NCI-H1436 (cell line): ENCODE results near the gene CMA1.
"Not testable (repeated sequence)": the region's sequence is repeated elsewhere in the genome, so short reads cannot be mapped to it uniquely, and the experiment has no call there.

Experiments
- DNase-seq: peaks from one replicate; lab custom pipeline; 2025; lab: John Stamatoyannopoulos, UW

Gene CMA1

GRCh38 chr14:24508155-24508840 is at the start of gene CMA1:
Gene CMA1 (minus strand): TSS chr14:24508265. CDS start chr14:24508235, 30 bp downstream.
- DNase-seq: no peak

- no peak for DNase-seq
These were observed 48.7 kb upstream of the CMA1 start for GRCh38 chr14:24556756-24557155.

DNA sequence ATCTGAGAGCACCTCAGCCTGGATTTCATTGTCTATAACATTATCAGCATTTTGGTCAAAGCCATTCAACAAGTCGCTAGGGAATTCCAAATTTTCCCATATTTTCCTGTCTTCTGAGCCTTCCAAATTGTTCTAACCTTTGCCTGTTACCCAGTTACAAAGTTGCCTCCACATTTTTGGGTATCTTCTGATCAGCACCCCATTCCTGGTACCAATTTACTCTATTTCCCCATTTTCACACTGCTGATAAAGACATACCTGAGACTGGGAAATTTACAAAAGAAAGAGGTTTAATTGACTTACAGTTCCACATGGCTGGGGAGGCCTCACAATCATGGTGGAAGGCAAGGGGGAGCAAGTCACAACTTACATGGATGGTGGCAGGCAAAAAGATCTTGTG is 41.0 kb upstream of the CMA1 start:
- not testable (repeated sequence) for DNase-seq

GRCh38 chr14:24542346-24542936 is 34.4 kb upstream of the CMA1 start:
- DNase-seq: no peak

- DNase-seq: no peak
These were observed 27.7 kb upstream of the CMA1 start for GRCh38 chr14:24535737-24536136.

- DNase-seq: no peak
These were observed 26.2 kb upstream of the CMA1 start for GRCh38 chr14:24534286-24534685.

DNA sequence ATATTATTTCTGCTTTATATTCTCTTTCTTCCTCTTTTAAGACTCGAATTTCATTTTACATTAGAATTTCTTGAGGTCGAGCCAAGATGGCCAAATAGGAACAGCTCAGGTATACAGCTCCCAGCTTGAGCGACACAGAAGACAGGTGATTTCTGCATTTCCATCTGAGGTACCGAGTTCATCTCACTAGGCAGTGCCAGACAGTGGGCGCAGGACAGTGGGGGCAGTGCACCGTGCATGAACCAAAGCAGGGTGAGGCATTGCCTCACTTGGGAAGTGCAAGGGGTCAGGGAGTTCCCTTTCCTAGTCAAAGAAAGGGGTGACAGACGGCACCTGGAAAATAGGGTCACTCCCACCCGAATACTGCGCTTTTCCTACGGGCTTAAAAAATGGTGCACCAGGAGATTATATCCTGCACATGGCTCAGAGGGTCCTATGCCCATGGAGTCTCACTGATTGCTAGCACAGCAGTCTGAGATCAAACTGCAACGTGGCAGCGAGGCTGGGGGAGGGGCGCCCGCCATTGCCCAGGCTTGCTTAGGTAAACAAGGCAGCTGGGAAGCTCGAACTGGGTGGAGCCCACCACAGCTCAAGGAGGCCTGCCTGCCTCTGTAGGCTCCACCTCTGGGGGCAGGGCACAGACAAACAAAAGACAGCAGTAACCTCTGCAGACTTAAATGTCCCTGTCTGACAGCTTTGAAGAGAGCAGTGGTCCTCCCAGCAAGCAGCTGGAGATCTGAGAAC is 18.0 kb upstream of the CMA1 start:
- DNase-seq: not testable (repeated sequence)

DNA sequence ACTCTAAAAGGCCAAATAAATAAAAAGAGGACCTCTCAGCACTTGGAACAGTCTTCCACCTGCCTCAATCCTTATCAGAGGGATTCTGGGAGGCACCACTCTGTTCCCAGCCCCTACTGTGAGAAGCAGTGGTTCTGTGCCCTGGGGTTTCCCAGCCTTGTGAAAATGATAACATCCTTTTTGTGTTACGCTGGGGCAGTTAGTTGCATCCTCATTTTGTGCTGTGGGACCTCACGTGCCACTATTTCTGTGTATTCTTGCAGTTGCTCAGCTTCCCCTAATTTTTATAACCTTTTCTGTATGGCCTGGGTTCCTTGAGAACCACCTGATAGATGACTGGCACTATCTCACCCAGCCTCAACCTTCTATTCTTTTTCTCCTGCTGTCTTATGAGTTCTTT is 10.8 kb upstream of the CMA1 start:
- no peak for DNase-seq

GRCh38 chr14:24514209-24514608 is 6.1 kb upstream of the CMA1 start:
- DNase-seq: no peak

- no peak for DNase-seq
These were observed 4.9 kb upstream of the CMA1 start for GRCh38 chr14:24513009-24513408.

DNA sequence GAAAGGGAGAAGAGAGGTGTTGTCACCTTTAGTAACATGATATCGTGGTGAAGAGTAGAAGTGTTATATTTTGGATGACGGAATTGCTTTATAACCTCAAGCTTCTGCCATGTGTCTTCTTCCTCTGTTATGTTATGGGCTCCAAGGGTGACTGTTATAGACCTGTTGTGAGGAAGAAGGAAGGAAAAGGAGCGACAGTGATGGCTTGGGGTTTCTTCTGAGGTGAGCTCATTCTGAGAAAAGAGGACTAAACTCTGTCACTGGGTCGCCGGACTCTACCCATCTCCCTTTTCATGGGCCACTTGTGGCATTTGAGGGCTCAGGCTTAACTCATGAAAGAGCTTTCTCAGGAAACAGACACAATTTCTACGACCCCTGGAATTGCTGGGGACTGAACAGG is 1.6 kb downstream of the CMA1 start:
- DNase-seq: no peak

GRCh38 chr14:24504425-24504950 is 3.6 kb downstream of the CMA1 start:
- no peak for DNase-seq

DNA sequence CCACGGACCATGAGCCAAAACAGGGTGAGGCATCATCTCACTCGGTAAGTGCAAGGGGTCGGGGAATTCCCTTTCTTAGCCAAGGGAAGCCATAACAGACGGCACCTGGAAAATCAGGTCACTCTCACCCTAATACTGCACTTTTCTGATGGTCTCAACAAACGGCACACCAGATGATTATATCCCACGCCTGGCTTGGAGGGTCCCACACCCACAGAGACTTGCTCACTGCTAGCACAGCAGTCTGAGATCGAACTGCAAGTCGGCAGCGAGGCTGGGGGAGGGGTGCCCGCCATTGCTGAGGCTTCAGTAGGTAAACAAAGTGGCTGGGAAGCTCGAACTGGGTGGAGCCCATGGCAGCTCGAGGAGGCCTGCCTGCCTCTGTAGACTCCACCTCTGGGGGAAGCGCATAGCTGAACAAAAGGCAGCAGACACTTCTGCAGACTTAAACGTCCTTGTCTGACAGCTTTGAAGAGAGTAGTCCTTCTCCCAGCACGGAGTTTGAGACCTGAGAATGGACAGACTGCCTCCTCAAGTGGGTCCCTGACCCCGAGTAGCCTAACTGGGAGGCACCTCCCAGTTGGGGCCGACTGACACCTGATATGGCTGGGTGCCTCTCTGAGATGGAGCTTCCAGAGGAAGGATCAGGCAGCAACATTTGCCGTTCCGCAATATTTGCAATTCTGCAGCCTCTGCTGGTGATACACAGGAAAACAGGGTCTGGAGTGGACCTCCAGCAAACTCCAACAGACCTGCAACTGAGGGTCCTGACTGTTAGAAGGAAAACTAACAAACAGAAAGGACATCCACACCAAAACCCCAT is 16.3 kb downstream of the CMA1 start:
- DNase-seq: not testable (repeated sequence)

DNA sequence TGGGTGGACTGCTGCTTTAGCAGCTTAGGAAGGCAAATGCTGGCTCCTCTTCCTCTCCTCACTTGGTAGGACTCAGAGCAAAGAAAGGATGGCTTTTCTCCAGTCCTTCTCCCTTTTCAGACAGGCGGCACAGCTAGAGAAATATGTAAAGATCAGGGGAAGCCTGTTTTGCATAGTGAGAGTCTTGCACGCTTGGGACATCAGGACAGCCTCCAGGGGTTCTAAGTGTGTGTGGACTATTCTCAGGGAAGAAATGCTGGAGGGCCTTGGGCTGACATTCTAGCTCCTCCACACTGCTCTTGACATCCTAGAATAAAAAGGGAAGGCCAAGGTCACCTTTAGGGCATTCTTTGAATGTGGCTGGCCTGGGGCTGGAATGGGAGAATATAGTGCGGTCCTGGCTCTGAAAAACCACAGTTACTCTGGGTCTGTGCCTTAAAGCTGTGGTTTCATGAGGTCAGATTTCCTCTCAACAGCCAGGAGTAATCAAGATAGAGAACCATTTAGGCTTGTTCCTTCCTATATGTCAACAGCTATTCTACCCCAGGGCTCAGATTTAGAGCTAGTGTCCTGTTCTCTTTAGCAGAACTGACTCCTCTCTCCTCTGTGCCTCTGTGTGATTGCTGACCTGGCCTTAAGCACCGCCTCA is 24.3 kb downstream of the CMA1 start:
- no peak for DNase-seq

DNA sequence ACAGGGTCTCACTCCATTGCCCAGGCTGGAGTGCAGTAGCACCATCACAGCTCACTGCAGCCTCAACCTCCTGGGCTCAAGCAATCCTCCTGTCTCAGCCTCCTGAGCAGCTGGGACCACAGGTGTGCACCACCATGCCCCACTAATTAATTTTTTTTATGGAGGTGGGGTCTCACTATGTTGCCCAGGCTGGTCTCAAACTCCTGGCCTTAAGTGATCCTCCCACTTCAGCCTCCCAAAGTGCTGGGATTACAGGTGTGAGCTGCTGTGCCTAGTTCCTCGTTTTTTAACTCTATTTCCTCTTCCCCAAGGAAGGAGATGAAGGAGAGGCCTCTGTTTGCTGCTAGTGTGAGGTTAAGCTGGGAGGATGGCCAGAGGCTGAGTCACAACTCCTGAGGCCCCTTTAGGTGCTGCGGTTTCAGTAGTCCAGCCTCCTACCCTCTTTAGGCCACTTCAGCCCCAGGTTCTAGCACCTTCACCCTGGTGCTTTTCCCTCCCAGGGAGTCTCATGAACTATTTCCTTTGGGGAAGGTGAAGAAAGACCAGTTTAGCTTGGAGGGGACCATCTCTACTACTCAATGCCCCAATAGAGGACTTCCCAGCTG is 25.3 kb downstream of the CMA1 start:
- not testable (repeated sequence) for DNase-seq

DNA sequence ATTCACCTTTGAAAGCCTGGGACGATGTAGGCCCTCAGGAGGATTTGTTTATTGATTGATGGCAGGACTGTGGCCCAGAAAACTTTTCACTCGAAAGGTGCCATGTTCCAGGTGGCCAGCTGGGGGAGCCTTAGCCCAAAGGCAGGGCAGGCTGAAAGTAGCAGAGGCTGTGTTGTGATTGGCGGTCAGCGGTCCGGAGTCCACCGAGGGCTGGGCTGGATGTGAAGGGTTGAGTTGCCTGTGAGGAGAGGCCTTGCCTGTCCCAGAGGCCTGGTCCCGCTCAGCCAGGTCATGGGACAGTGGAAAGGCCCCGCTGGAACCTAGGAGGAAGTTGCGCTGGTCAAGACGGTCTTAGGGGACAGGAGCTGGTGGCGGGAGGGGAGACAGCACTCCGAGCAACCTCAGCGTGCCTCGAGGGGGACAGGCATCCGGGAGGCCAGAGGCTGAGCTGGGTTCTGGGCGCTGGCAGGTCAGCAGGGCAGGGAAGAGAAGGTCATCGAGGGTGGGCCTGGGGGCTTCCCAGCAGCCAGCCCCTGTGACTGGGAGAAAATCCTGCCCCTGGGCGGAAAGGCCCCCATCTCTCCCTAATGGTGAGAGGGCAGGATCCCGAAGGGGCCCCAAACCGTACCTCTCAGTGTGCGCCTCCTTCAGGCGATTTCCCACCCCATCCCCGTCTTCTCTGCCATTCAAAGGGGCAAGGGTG is 26.3 kb downstream of the CMA1 start:
- peak; percentile 19 for DNase-seq

GRCh38 chr14:24479999-24480398 is 28.1 kb downstream of the CMA1 start:
- DNase-seq: not testable (repeated sequence)

DNA sequence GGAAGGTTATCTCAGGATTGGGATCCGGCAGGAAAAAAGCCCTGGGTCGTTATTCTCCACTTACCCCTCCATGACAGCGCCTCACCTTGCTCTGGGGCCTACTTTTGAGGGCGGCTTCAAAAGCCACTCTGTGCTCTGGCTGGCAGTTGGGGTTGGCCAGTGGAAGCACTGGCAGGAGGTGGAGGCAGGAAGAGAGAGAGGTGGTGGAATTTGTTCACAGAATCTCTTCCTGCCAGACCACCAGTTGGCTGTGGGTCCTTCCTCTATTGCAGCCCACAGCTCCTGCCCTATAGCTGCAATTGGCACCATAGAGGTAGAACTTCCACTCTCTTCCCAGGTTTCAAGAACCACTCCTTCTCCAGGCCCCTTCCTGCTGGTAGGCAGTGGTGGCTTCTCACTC is 32.8 kb downstream of the CMA1 start:
- DNase-seq: no peak

DNA sequence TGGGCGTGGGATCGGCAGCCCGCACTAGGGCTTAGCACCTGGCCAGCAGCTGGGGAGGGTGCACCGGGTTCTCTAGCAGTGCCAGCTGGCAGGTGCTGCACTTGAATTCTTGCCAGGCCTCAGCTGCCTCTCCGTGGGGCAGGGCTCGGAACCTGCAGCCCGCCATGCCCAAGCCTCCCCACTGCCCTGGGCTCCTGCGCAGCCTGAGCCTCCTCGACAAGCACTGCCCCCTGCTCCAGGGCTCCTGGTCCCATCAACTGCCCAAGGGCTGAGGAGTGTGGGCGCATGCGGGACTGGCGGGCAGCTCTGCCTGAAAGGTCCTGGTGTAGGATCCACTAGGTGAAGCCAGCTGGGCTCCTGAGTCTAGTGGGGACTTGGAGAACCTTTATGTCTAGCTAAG is 34.9 kb downstream of the CMA1 start:
- no peak for DNase-seq

GRCh38 chr14:24470450-24470849 is 37.6 kb downstream of the CMA1 start:
- not testable (repeated sequence) for DNase-seq
